Adrenal gland (tissue), 12 donors: ENCODE data around the gene CPT1A. TPM values are rescaled to one million over a fixed set of nuclear protein-coding genes. Genes with fewer than 3 reads are reported as not detected.

Experiments
- DNase-seq, 7 donors: peaks; one replicate each; pipeline ENCODE4 v3.0.0-alpha.2; 2019 to 2020
- H3K27ac ChIP-seq, 5 donors: fragments of 200-600 bp; sonication (generic) in 4 of 5; 1 replicate in 3 of 5; 2 replicates in 2 of 5; pipeline versions ENCODE4 v1.5.1 to v1.8.0; 2016 to 2020; ENCODE audit warnings: mild to moderate bottlenecking in 1 of 5
- H3K27me3 ChIP-seq: fragments of 200-600 bp; 2 replicates; pipeline ENCODE4 v1.8.0; 2021
- H3K36me3 ChIP-seq, 2 donors: fragments of 200-600 bp; replicated peaks in 1 of 2; 1 replicate in 1 of 2; 2 replicates in 1 of 2; pipeline versions ENCODE4 v1.5.1 to v1.8.0; 2018 to 2022
- H3K4me1 ChIP-seq, 2 donors: fragments of 200-600 bp; replicated peaks in 1 of 2; 1 replicate in 1 of 2; 2 replicates in 1 of 2; pipeline versions ENCODE4 v1.5.1 to v1.8.0; 2018 to 2021
- H3K4me3 ChIP-seq, 4 donors: fragments of 200-600 bp; sonication (generic) in 3 of 4; one replicate each; pipeline ENCODE4 v1.5.1; 2016 to 2018
- H3K9me3 ChIP-seq, 3 donors: fragments of 200-600 bp; sonication (generic) in 1 of 3; replicated peaks in 1 of 3; 1 replicate in 2 of 3; 2 replicates in 1 of 3; pipeline versions ENCODE4 v1.5.1 to v1.8.0; 2016 to 2021
- POLR2A ChIP-seq, 2 donors: fragments of 450-650 bp; IDR thresholded peaks; one replicate each; pipeline ENCODE4 v1.6.1; 2017; ENCODE audit warnings: antibody characterized with exemption in 2 of 2, mild to moderate bottlenecking in 2 of 2, moderate library complexity in 1 of 2
- WGBS, 4 donors: extraction: QIAGEN DNeasy Blood & Tissue Kit in 2 of 4; methylation state at CpG; one replicate each; pipeline versions ENCODE4 v1.1.5 to v1.1.7; 2013 to 2017; 5-methylcytosine and 5-hydroxymethylcytosine counted together
- intact Hi-C, 2 donors: fragments of 100-400 bp; cut with DNase I; formaldehyde crosslinking; loops; one replicate each; pipeline versions ENCODE4 v1.14.1 to v1.15.0; 2022 to 2023
- polyA plus RNA-seq, 3 donors: library from polyadenylated mRNA; stranded (reverse); fragments of 200-250 nt in 2 of 3; fragments of 350-450 nt in 1 of 3; fragmentation: Illumina TruSeq in 1 of 3; extraction: RNeasy Lipid Tissue Mini Kit (QIAGEN cat#74804) in 1 of 3; gene quantifications; one replicate each; pipeline ENCODE4 v1.2.3, GENCODE V29; 2013 to 2014
- total RNA-seq, 9 donors: library from RNA; depleted of rRNA in 4 of 9; stranded (reverse); fragments of >200 nt in 4 of 9; fragments of 120-200 nt in 1 of 9; fragmentation: NEBNext Ultra II Directional in 1 of 9; extraction: Animal tissue kit (Norgen Biotek cat#: 25700) in 1 of 9; gene quantifications; one replicate each; pipeline versions ENCODE4 v1.1.0 to v1.2.4, GENCODE V29; 2013 to 2023
- TF ChIP-seq, protein P1 (sequence below), 6 experiments: fragments of 450-650 bp in 4 of 6; fragments of 200-600 bp in 2 of 6; sonication (generic) in 1 of 6; IDR thresholded peaks; 1 replicate in 5 of 6; 2 replicates in 1 of 6; pipeline versions ENCODE4 v1.5.1 to v1.8.0; 2016 to 2021; ENCODE audit warnings: antibody characterized with exemption in 6 of 6, mild to moderate bottlenecking in 2 of 6, moderate library complexity in 1 of 6
- donor health status: healthy with polysubstance abuse.
- donor health status: Bipolar disorder and iron deficiency.
- donor health status: DM: yes; HTN: yes; CAD: no.
- donor health status: DM: no; HTN: no; CAD: no.
- donor health status: DM: no; HTN: no; CAD: no.
- donor health status: DM: yes; HTN: yes; CAD: no.

The CPT1A gene
- total and polyA plus RNA-seq, 12 donors = 15.2 to 140 (median 66.0) TPM

DNA sequence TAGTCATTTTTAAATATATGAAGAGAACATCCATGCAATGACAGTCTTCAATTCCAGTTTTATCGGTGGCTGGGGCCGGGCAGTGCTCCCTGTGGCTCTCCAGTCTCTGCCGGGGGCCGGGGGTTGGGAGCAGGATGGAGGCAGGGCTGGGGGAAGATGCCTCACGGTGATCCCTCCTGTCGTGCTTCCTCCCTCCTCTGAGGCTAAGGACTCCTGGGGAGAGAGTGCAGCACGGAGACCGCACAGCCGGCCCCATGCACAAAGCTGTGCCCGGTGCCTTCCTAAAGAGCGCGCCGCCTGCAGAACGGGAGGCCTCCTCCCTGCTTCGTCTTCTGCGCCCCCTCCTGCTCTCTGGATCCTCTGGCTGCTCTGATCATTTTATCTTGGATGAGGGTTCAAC, 136.8 kb downstream of the CPT1A start:
- TF ChIP-seq, protein P1, sequence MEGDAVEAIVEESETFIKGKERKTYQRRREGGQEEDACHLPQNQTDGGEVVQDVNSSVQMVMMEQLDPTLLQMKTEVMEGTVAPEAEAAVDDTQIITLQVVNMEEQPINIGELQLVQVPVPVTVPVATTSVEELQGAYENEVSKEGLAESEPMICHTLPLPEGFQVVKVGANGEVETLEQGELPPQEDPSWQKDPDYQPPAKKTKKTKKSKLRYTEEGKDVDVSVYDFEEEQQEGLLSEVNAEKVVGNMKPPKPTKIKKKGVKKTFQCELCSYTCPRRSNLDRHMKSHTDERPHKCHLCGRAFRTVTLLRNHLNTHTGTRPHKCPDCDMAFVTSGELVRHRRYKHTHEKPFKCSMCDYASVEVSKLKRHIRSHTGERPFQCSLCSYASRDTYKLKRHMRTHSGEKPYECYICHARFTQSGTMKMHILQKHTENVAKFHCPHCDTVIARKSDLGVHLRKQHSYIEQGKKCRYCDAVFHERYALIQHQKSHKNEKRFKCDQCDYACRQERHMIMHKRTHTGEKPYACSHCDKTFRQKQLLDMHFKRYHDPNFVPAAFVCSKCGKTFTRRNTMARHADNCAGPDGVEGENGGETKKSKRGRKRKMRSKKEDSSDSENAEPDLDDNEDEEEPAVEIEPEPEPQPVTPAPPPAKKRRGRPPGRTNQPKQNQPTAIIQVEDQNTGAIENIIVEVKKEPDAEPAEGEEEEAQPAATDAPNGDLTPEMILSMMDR (IDR thresholded peaks at IDR 0.05) = no peak
- TF ChIP-seq POLR2A (IDR thresholded peaks at IDR 0.05) = no peak
- no peak overlapping the region for H3K27ac ChIP-seq
- intact Hi-C loops = no loop called here
- no peaks in the 10 kb centered on the region for H3K4me1 ChIP-seq
- no peaks in the 10 kb centered on the region for H3K36me3 ChIP-seq
- H3K27me3 ChIP-seq = peaks cover 4% of the 10 kb centered on the region
- DNase-seq = no peak
- 25 to 48% (median 35%) methylated on average over 15 to 16 of the region's 16 CpGs for WGBS, 4 donors
- H3K4me3 ChIP-seq = no peak overlapping the region
- H3K9me3 ChIP-seq = no peaks in the 10 kb centered on the region

Other genes starting within 250 kb of the CPT1A start
- 1 to 10 TPM in 2 of 9 donors, under 1 TPM in 2, not detected in 5; 0.36 to 1.8 (median 0.86) TPM for gene GAL, start 157.4 kb downstream of the CPT1A start, total RNA-seq
- gene GAL, start 157.4 kb downstream of the CPT1A start, polyA plus RNA-seq = under 1 TPM in 2 of 3 donors, not detected in 1; 0.67 to 0.73 TPM
- 1 to 10 TPM in 8 of 9 donors, under 1 TPM in 1; 0.42 to 6.6 (median 2.8) TPM for gene TESMIN, start 90.4 kb downstream of the CPT1A start, total RNA-seq
- 1 to 10 TPM in 2 of 3 donors, under 1 TPM in 1; 0.71 to 1.8 (median 1.4) TPM for gene TESMIN, start 90.4 kb downstream of the CPT1A start, polyA plus RNA-seq
- gene MRPL21, start 61.9 kb upstream of the CPT1A start, total RNA-seq = 10 to 100 TPM; 31.1 to 74.1 (median 46.5) TPM
- gene MRPL21, start 61.9 kb upstream of the CPT1A start, polyA plus RNA-seq = 10 to 100 TPM; 46.7 to 77.8 (median 48.1) TPM
- 10 to 100 TPM in 7 of 9 donors, 1 to 10 TPM in 2; 7.9 to 21.0 (median 16.1) TPM for gene IGHMBP2, start 62.0 kb upstream of the CPT1A start, total RNA-seq
- 10 to 100 TPM in 2 of 3 donors, 1 to 10 TPM in 1; 8.7 to 40.6 (median 29.5) TPM for gene IGHMBP2, start 62.0 kb upstream of the CPT1A start, polyA plus RNA-seq
- gene MRGPRD, start 139.1 kb upstream of the CPT1A start, total RNA-seq = not detected
- not detected for gene MRGPRD, start 139.1 kb upstream of the CPT1A start, polyA plus RNA-seq
- gene MRGPRF, start 171.3 kb upstream of the CPT1A start, total RNA-seq = 10 to 100 TPM in 1 of 9 donors, 1 to 10 TPM in 7, under 1 TPM in 1; 0.33 to 14.6 (median 3.6) TPM
- 10 to 100 TPM in 1 of 3 donors, 1 to 10 TPM in 1, under 1 TPM in 1; 0.71 to 11.5 (median 5.1) TPM for gene MRGPRF, start 171.3 kb upstream of the CPT1A start, polyA plus RNA-seq
- gene TPCN2, start 207.0 kb upstream of the CPT1A start, total RNA-seq = 10 to 100 TPM in 5 of 9 donors, 1 to 10 TPM in 4; 4.6 to 17.6 (median 10.0) TPM
- 10 to 100 TPM in 2 of 3 donors, 1 to 10 TPM in 1; 3.1 to 21.6 (median 13.6) TPM for gene TPCN2, start 207.0 kb upstream of the CPT1A start, polyA plus RNA-seq